Tibial nerve (tissue), 4 donors: Measurements from ENCODE around the gene NANOS2.

Source experiments
- CTCF ChIP-seq, 5 experiments: fragments of 200-600 bp in 3 of 5; fragments of 450-650 bp in 2 of 5; sonication (generic) in 3 of 5; IDR thresholded peaks; one replicate each; pipeline ENCODE4 v1.5.1; 2016 to 2019; ENCODE audit warnings: antibody characterized with exemption in 5 of 5, mild to moderate bottlenecking in 3 of 5, moderate library complexity in 2 of 5
- EP300 ChIP-seq, 2 donors: sonication (generic); formaldehyde crosslinking; IDR thresholded peaks; one replicate each; pipeline ENCODE4 v1.6.1; 2017; ENCODE audit warnings: antibody characterized with exemption in 2 of 2, mild to moderate bottlenecking in 1 of 2
- POLR2A ChIP-seq, 2 donors: fragments of 450-650 bp; IDR thresholded peaks; one replicate each; pipeline ENCODE4 v1.6.1; 2017; ENCODE audit warnings: antibody characterized with exemption in 2 of 2, mild to moderate bottlenecking in 2 of 2, moderate library complexity in 2 of 2

- peak; percentile 78 to 91 (median 81) for TF ChIP-seq CTCF (IDR thresholded peaks at IDR 0.05)
- no peak for TF ChIP-seq POLR2A (IDR thresholded peaks at IDR 0.05)
- TF ChIP-seq EP300 (IDR thresholded peaks at IDR 0.05), result no peak
Observed at GRCh38 chr19:45882652-45883585, 31.7 kb downstream of the NANOS2 start.
